AG04449 (cell line): ENCODE measurements around the gene MEG3.

Experiments used
- CTCF ChIA-PET: fragments of 350-600 bp; formaldehyde crosslinking; extraction: SDS; loops from one replicate; lab custom pipeline; 2021; ENCODE audit warnings: antibody characterized with exemption; lab: Yijun Ruan, JAX
- POLR2A ChIA-PET: fragments of 400-600, 350-600 bp; formaldehyde crosslinking; extraction: SDS; loops from one replicate; lab custom pipeline; 2020; ENCODE audit warnings: antibody characterized with exemption, inconsistent platforms; lab: Yijun Ruan, JAX
- DNase-seq: peaks from one replicate; pipeline ENCODE4 v3.0.0-alpha.2; 2010; ENCODE audit warnings: low read depth, low spot score
- H3K4me3 ChIP-seq: 2 replicates; pipeline ENCODE4 v1.5.1; 2011; ENCODE audit warnings: low read depth, mild to moderate bottlenecking, control low read depth, low read length
- CTCF ChIP-seq: IDR thresholded peaks from one replicate; pipeline ENCODE4 v1.5.1; 2011; ENCODE audit warnings: mild to moderate bottlenecking, moderate library complexity, low read length, control low read depth, inconsistent platforms; ENCODE audit not compliant: insufficient read depth; ENCODE audit errors: missing control alignments

The MEG3 gene

GRCh38 chr14:100860556-100861187, 34.8 kb downstream of the MEG3 start:
- DNase-seq = no peak
- no peak overlapping the region for H3K4me3 ChIP-seq
- TF ChIP-seq CTCF = no peak
- ChIA-PET POLR2A (no interaction called here), CTCF (no interaction called here)

DNA sequence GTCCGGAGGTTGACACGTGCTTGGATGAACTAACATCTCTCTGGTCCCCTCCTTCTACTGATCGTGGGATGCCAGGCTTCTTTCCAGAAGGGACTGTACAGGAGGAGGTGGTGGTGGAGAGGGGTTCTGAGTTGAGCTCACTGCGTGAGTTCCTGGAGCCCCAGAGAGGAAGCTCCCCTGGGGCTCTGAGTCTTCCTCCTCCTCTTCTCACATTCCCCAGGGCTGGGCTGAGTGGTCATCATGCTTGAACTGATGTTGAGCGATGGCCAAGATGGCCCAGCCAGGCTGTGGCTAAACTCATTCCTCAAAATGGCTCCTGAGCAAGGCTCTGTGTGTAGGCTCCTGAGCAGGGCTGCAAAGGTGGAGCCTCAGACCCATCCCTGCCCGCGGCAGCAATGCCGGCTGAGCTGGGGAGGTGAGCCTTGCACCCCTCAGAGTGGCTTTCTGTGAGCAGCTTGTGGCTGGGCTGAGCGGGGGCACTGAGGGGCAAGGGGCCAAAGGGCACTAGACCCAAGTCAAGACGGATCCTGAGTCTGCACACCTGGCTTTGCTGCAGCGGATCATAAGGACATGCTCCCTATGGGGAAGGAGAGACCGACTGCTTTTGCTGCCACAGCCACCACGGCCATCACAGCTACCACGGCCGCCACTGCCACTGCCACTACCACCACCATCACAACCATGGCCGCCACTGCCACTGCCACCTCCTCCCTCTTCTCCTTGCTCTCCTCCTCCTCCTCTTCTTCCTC, 35.4 kb downstream of the MEG3 start:
- H3K4me3 ChIP-seq = no peak overlapping the region
- ChIA-PET CTCF (no interaction called here), POLR2A (no interaction called here)
- no peak for TF ChIP-seq CTCF
- no peak for DNase-seq

- TF ChIP-seq CTCF = no peak
- ChIA-PET POLR2A (no interaction called here), CTCF (no interaction called here)
- no peak overlapping the region for H3K4me3 ChIP-seq
- no peak for DNase-seq
Observed at GRCh38 chr14:100861937-100862247, 36.0 kb downstream of the MEG3 start.

GRCh38 chr14:100862277-100862676, 36.4 kb downstream of the MEG3 start:
- ChIA-PET CTCF (interaction anchor here (4.2 kb wide), 1 partner anchor 10 kb away, joined by 19 read pairs; no protein-coding TSS in a partner anchor), POLR2A (no interaction called here)
- TF ChIP-seq CTCF = no peak
- DNase-seq = no peak
- no peak overlapping the region for H3K4me3 ChIP-seq

- DNase-seq = no peak
- CTCF ChIA-PET = interaction anchor here (1.7 to 4.2 kb wide), 2 partner anchors 9 to 11 kb away, joined by 5 to 19 read pairs; no protein-coding TSS in a partner anchor
- POLR2A ChIA-PET = no interaction called here
- no peak for TF ChIP-seq CTCF
- no peak overlapping the region for H3K4me3 ChIP-seq
Observed at GRCh38 chr14:100862793-100863192, 36.9 kb downstream of the MEG3 start.

DNA sequence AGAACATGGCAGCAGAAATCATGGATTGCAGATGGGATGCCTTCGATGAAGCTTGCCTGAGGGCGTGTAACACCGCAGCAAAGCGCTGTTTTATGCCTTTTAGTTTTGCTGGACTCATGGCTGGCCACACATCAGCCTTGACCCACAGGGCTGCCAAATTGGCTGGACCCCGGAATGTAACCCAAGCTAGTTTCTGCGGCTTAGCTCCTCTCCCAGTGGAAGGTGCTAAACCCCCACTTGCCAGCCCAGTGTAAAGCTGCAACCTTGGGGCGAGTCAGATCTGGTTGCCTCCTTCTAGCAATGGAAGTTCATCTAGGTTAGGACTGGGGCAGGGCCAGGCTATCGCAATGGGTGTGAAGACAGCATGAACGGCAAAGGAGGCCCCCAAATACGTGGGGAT, 38.3 kb downstream of the MEG3 start:
- POLR2A ChIA-PET = interaction anchor here (1.1 kb wide), 1 partner anchor 22 kb away, joined by 5 read pairs; no protein-coding TSS in a partner anchor
- DNase-seq = no peak
- CTCF ChIA-PET = interaction anchor here (0.6 to 4.2 kb wide), 4 partner anchors 8 to 479 kb away, joined by 3 to 19 read pairs (median 6); no protein-coding TSS in a partner anchor
- TF ChIP-seq CTCF = no peak
- no peak overlapping the region for H3K4me3 ChIP-seq
